GM18519 (cell line): Measurements from ENCODE around the gene SPTB.

Experiments
- ATAC-seq: cut with Tn5 transposase; IDR thresholded peaks from one replicate; pipeline ENCODE4 v1.9.1; 2021; ENCODE audit warnings: mild to moderate bottlenecking, moderate library complexity; ENCODE audit not compliant: unreplicated experiment, low FRiP score

SPTB gene

GRCh38 chr14:64757601-64758000 is 122.1 kb downstream of the SPTB start:
- no peak for ATAC-seq

- ATAC-seq, result no peak
These were observed 123.0 kb downstream of the SPTB start for GRCh38 chr14:64756712-64757111.

- no peak for ATAC-seq
These were observed 123.9 kb downstream of the SPTB start for GRCh38 chr14:64755781-64756221.

- ATAC-seq, result no peak
These were observed 125.0 kb downstream of the SPTB start for GRCh38 chr14:64754685-64755084.

- ATAC-seq, result no peak
These were observed 125.7 kb downstream of the SPTB start for GRCh38 chr14:64753999-64754398.

GRCh38 chr14:64753374-64753773 is 126.3 kb downstream of the SPTB start:
- no peak for ATAC-seq

GRCh38 chr14:64752909-64753308 is 126.8 kb downstream of the SPTB start:
- ATAC-seq, result no peak

- no peak for ATAC-seq
These were observed 130.6 kb downstream of the SPTB start for GRCh38 chr14:64748995-64749714.

GRCh38 chr14:64748521-64748920 is 131.2 kb downstream of the SPTB start:
- no peak for ATAC-seq

GRCh38 chr14:64747327-64747726 is 132.4 kb downstream of the SPTB start:
- ATAC-seq, result no peak

GRCh38 chr14:64746298-64747250 is 133.1 kb downstream of the SPTB start:
- ATAC-seq, result no peak

GRCh38 chr14:64745511-64746091 is 134.1 kb downstream of the SPTB start:
- ATAC-seq, result no peak

GRCh38 chr14:64743061-64743460 is 136.6 kb downstream of the SPTB start:
- no peak for ATAC-seq

GRCh38 chr14:64741961-64742360 is 137.7 kb downstream of the SPTB start:
- ATAC-seq, result no peak

GRCh38 chr14:64741200-64741599 is 138.5 kb downstream of the SPTB start:
- ATAC-seq, result no peak

GRCh38 chr14:64738281-64738804 is 141.4 kb downstream of the SPTB start:
- no peak for ATAC-seq

GRCh38 chr14:64737391-64738280 is 142.1 kb downstream of the SPTB start:
- no peak for ATAC-seq

- ATAC-seq, result no peak
These were observed 143.2 kb downstream of the SPTB start for GRCh38 chr14:64736271-64737169.

- no peak for ATAC-seq
These were observed 144.7 kb downstream of the SPTB start for GRCh38 chr14:64734990-64735389.
